ENCODE results near the gene FIBP.

DNA sequence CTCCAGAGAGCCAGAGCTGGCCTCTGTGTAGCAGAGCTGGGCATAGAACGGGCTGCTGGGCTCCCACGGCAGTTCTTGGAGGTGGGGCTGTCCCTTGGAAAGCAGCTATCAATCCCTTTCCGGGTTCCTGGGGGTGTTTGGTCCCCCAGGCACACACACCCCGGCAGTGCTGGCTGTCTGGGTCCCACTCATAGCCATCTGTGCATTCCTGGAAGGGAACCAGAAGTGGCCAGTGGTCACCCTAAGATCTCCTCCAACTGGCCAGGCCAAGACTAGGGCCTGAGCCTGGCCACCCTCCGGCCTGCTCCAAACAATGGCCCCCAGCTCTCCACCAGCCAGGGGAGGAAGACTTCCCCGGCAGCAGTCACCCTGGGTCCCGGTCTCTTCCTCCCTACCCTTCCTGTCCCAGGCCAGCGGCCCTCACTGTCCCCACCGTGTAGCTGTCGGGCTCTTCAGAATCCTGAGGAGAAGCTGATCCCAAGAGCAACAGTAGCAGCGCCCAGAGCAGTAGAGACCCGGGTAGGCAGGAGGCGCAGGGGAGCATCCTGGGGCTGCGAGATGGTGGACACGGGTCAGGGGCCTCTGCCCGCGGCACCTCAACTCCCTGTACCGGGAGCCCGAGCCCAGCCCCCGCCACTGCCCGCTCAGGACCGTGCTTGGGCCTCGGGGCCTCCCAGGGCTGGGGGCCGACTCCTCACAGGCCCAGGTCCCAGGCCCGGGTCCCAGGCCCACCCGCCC is 16.3 kb downstream of the FIBP start:
- TF ChIP-seq, protein P1, sequence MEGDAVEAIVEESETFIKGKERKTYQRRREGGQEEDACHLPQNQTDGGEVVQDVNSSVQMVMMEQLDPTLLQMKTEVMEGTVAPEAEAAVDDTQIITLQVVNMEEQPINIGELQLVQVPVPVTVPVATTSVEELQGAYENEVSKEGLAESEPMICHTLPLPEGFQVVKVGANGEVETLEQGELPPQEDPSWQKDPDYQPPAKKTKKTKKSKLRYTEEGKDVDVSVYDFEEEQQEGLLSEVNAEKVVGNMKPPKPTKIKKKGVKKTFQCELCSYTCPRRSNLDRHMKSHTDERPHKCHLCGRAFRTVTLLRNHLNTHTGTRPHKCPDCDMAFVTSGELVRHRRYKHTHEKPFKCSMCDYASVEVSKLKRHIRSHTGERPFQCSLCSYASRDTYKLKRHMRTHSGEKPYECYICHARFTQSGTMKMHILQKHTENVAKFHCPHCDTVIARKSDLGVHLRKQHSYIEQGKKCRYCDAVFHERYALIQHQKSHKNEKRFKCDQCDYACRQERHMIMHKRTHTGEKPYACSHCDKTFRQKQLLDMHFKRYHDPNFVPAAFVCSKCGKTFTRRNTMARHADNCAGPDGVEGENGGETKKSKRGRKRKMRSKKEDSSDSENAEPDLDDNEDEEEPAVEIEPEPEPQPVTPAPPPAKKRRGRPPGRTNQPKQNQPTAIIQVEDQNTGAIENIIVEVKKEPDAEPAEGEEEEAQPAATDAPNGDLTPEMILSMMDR (IDR thresholded peaks at IDR 0.05) = no peak
- TF ChIP-seq ZFX (IDR thresholded peaks at IDR 0.05; ENCODE audit: borderline replicate concordance) = no peak
